Osteoblast (primary cell): Measurements from ENCODE around the gene SGK1. TPM values are rescaled to one million over a fixed set of nuclear protein-coding genes. Genes with fewer than 3 reads are reported as not detected.

Experiments used
- DNase-seq: peaks from one replicate; pipeline ENCODE4 v3.0.0; 2011; ENCODE audit warnings: low spot score, mixed read lengths; ENCODE audit not compliant: insufficient read length; ENCODE audit errors: missing footprints
- H2AFZ ChIP-seq: 2 replicates; pipeline ENCODE4 v1.6.0; 2011; ENCODE audit warnings: mild to moderate bottlenecking, low read length
- H3K27ac ChIP-seq: 2 replicates; pipeline ENCODE4 v1.5.1; 2011; ENCODE audit warnings: mild to moderate bottlenecking, low read depth, low read length, moderate library complexity
- H3K27me3 ChIP-seq: 2 replicates; pipeline ENCODE4 v1.6.0; 2012; ENCODE audit warnings: mild to moderate bottlenecking, control low read depth, inconsistent platforms, low read length, moderate library complexity; ENCODE audit not compliant: insufficient read depth
- H3K36me3 ChIP-seq: 2 replicates; pipeline ENCODE4 v1.5.1; 2011; ENCODE audit warnings: mild to moderate bottlenecking, low read length, control low read depth, moderate library complexity; ENCODE audit not compliant: insufficient read depth
- H3K4me1 ChIP-seq: 2 replicates; pipeline ENCODE4 v1.5.1; 2011; ENCODE audit warnings: mild to moderate bottlenecking, low read length, control low read depth, moderate library complexity; ENCODE audit not compliant: insufficient read depth
- H3K4me2 ChIP-seq: 2 replicates; pipeline ENCODE4 v1.6.0; 2011; ENCODE audit warnings: mild to moderate bottlenecking, low read length; ENCODE audit not compliant: insufficient read depth
- H3K4me3 ChIP-seq: fragments of 200-600 bp; sonication (generic); 3 replicates; pipeline ENCODE4 v1.5.1; 2012; ENCODE audit warnings: mild to moderate bottlenecking, low read length, inconsistent platforms; ENCODE audit not compliant: insufficient read depth
- H3K79me2 ChIP-seq: 2 replicates; pipeline ENCODE4 v1.6.0; 2012; ENCODE audit warnings: mild to moderate bottlenecking, low read length, control low read depth, inconsistent platforms; ENCODE audit not compliant: insufficient read depth
- H3K9me3 ChIP-seq: 2 replicates; pipeline ENCODE4 v1.5.1; 2011; ENCODE audit warnings: low read depth, low read length, control low read depth
- H4K20me1 ChIP-seq: 2 replicates; pipeline ENCODE4 v1.6.0; 2012; ENCODE audit warnings: mild to moderate bottlenecking, low read length, control low read depth; ENCODE audit not compliant: insufficient read depth
- CTCF ChIP-seq: IDR thresholded peaks from 2 replicates; pipeline ENCODE4 v1.5.1; 2011; ENCODE audit warnings: mild to moderate bottlenecking, low read depth, low read length, moderate library complexity; ENCODE audit errors: extremely low read depth
- total RNA-seq: library from RNA; depleted of rRNA; stranded (reverse); fragments of >200 nt; gene quantifications from 2 replicates; pipeline ENCODE4 v1.2.3, GENCODE V29; 2012

SGK1 gene
- total RNA-seq, 1 donor, result 91.6 TPM

DNA sequence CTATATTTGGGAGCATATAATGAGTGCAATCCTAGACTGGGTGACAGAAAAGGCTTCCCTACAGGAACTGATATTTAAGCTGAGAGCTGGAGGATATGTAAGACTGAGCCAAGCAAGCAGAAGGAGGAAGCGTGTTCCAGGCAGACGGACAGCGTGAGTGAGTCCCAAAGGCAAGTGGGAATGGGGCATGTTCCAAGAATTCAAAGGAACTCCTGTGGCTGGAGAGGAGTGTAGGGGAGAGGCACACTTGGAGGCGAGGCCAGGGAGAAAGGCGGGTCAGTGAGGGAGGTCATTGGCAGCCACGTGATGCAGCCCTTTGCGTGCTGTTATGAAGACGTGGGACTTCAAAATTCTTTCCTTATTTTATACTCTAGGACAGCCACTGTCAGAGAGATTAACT is 27.9 kb upstream of the SGK1 start:
- Histone ChIP-seq H3K4me2 (peak overlapping the region; percentile 19), H4K20me1 (no peaks in the 10 kb centered on the region), H3K36me3 (no peaks in the 10 kb centered on the region), H3K9me3 (no peaks in the 10 kb centered on the region), H3K27me3 (no peaks in the 10 kb centered on the region), H3K4me1 (peaks cover 25% of the 10 kb centered on the region), H2AFZ (peak overlapping the region; percentile 13), H3K79me2 (no peaks in the 10 kb centered on the region), H3K27ac (no peak overlapping the region), H3K4me3 (no peak overlapping the region)
- TF ChIP-seq CTCF, result no peak
- peak; percentile 76 for DNase-seq

GRCh38 chr6:134343066-134343465 is 25.2 kb upstream of the SGK1 start:
- H3K9me3 ChIP-seq, result no peaks in the 10 kb centered on the region
- no peaks in the 10 kb centered on the region for H3K36me3 ChIP-seq
- no peak for DNase-seq
- H4K20me1 ChIP-seq, result no peaks in the 10 kb centered on the region
- H3K79me2 ChIP-seq, result no peaks in the 10 kb centered on the region
- no peak overlapping the region for H3K4me2 ChIP-seq
- no peaks in the 10 kb centered on the region for H3K27me3 ChIP-seq
- H3K4me1 ChIP-seq, result peaks cover 18% of the 10 kb centered on the region
- no peak overlapping the region for H3K4me3 ChIP-seq
- H3K27ac ChIP-seq, result no peak overlapping the region
- H2AFZ ChIP-seq, result no peak overlapping the region
- no peak for TF ChIP-seq CTCF

- Histone ChIP-seq H3K79me2 (no peaks in the 10 kb centered on the region), H3K36me3 (no peaks in the 10 kb centered on the region), H3K4me3 (no peak overlapping the region), H3K9me3 (no peaks in the 10 kb centered on the region), H3K4me1 (peaks cover 8% of the 10 kb centered on the region), H2AFZ (no peak overlapping the region), H3K27me3 (no peaks in the 10 kb centered on the region), H3K27ac (no peak overlapping the region), H4K20me1 (no peaks in the 10 kb centered on the region), H3K4me2 (no peak overlapping the region)
- TF ChIP-seq CTCF, result no peak
- no peak for DNase-seq
Measured at GRCh38 chr6:134341999-134342567, 24.2 kb upstream of the SGK1 start.

GRCh38 chr6:134340179-134340975 is 22.5 kb upstream of the SGK1 start:
- Histone ChIP-seq H2AFZ (no peak overlapping the region), H3K27ac (no peak overlapping the region)

More at GRCh38 chr6:134340179-134340975, 22.5 kb upstream of the SGK1 start:
- Histone ChIP-seq H4K20me1 (no peaks in the 10 kb centered on the region), H3K36me3 (no peaks in the 10 kb centered on the region), H3K9me3 (no peaks in the 10 kb centered on the region), H3K27me3 (no peaks in the 10 kb centered on the region), H3K4me2 (no peak overlapping the region), H3K4me3 (no peak overlapping the region), H3K79me2 (no peaks in the 10 kb centered on the region), H3K4me1 (peaks cover 4% of the 10 kb centered on the region)
- TF ChIP-seq CTCF, result no peak
- no peak for DNase-seq
